Mucosa of gallbladder (tissue), 1 donor: ENCODE data around the gene NAV2. TPM values are rescaled to one million over a fixed set of nuclear protein-coding genes. Genes with fewer than 3 reads are reported as not detected.

Experiments used
- DNase-seq: peaks from one replicate; pipeline ENCODE4 v3.0.0-alpha.2; 2020; ENCODE audit warnings: low spot score
- total RNA-seq: library from RNA; stranded (reverse); gene quantifications from one replicate; pipeline ENCODE4 v1.2.1, GENCODE V29; 2021
- donor health status: DM: no; HTN: no; CAD: no.

Gene NAV2
- total RNA-seq, 1 donor from 2014 or later: 5.3 TPM

DNA sequence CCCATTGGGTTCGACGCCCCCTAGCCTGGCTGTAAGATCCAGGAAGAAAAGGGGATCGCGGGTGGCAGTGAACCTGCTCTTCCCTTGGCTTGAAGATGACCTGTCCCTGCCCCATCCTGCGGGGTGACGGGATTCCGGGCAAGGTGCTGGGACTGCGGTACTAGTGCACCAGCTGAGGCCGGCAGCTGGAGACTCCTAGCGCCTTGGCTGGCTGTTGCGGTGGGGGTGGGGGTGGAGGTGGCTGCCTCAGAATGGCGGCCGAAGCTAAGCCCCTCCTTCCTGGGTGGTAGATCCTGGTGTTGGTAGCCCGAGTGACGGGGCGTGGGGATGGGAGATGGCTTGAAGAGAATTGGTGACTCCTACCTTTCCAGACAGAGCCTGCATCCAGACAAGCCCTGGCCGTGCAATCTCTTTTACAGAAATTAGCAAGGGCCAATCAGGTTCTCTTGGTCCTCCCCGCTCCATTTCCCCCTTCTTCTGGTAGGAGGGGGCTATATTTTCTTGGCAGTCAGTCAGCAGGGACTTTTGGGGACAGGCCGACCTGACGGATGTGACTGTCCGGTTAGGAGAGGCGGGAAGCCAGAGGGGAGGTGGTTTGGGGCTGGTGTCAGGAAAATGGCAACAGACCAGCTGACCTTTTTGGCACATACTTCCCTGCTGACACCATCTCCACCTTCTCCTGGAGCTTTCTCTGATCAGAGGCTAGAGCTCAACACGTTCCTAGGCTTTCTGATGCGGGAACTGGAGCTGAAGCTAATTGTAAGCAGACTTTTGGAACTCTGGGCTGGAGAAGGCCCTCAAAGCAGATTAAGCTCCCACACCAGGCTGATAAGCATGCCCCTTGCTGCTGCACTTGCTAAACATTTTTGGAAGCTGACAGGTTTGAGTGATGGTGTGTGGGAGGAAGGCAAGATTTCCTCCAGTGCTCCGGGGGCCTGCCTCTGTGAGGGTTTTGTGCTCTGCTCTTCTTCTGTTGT, 2.0 kb downstream of the NAV2 start:
- DNase-seq: no peak

- DNase-seq: no peak
Observed at GRCh38 chr11:19715373-19715772, 2.7 kb downstream of the NAV2 start.

DNA sequence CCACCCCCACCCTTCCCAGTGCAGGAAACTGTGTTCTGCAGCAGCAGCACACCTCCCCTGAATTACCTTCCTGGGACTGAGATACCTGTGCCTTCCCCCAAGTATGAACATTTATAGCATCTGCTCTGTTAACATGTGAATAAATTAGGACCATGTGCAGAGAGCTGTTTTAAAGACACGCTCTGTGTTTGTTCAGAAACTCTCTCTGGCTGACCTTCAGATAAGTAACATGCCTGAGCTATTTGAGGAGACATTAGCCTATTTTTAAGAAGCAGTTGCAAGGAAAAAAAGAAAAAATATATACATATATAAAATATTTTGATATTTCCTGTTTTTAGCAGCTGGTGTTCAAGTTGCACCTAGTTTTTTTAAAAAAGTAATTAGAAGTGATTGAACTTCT, 5.4 kb downstream of the NAV2 start:
- no peak for DNase-seq

GRCh38 chr11:19718951-19719350, 6.3 kb downstream of the NAV2 start:
- DNase-seq: no peak

DNA sequence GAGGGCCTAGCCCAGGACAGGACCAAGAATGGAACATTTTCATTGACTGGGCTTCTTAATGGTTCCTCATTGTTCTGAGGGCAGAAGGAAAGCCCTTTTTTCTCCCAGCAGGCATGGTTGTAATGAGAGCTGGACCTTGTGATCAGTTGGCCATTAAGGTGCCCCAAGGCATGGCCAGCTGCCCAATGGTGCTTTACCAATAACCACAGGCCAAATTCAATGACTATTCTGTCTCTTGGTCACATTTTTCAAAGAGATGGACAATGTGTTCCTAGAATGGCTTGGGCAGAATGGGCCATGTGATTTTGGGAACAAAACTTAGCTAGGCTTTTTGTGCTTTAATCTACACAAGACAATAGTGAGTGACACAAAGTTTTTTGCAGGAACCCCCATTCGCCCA, 7.3 kb downstream of the NAV2 start:
- no peak for DNase-seq

- no peak for DNase-seq
Observed at GRCh38 chr11:19721176-19721575, 8.5 kb downstream of the NAV2 start.

GRCh38 chr11:19722702-19723101, 10.1 kb downstream of the NAV2 start:
- no peak for DNase-seq

DNA sequence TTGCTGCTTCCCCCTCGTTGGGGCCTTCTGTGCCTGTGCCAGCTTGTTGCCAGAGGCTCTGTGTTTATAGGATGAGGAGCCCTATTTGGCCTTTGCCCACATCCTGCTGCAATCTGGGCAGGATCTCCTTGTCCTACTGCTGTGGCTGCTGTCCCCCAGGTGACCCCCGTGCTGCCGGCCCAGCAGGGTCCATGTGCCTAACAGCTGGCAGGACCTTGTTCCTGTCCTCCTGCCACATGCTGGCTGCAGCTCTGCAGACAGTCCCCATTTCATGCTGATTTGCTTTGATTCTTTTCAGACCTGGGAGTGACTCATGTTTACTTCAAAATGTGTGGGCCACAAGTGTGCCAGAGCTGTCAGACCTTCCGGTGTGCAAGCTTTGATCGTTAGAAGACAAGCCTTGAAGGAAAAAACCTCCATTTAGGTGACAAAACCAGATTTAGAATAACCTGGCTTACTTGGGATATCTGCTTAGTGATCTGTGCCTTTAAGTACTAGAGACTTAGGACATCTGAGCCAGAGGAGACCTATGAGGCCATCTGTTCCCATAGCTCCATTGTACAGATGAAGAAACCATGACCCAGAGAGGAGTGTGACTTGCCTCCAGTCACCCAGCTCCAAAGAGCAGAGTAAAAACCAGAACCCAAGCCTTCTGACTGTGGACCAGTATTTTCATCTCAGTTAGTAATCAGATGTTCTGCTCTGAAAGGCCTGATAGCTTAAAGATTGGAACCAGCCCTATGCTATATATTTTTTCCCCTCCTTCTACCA, 11.1 kb downstream of the NAV2 start:
- no peak for DNase-seq

DNA sequence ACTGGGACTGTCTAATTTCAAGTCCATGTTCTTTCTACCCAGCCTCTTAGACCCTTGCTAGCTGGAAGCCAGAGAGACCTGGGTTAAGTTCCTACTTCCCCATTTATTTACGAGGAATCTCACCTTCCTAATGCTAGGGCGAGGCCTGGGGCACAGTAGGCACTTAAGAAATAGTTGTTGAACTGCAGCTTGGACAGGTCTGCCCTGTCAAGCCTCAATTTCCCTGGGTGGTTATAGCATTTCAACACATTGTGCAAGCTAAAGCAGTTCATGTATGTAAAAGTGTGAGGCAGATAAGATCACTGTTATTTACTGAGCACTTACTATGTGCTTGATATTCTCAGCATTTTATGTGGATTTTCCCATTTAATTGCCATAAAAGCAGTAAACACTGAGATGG, 12.1 kb downstream of the NAV2 start:
- no peak for DNase-seq

GRCh38 chr11:19725379-19726079, 12.9 kb downstream of the NAV2 start:
- no peak for DNase-seq

DNA sequence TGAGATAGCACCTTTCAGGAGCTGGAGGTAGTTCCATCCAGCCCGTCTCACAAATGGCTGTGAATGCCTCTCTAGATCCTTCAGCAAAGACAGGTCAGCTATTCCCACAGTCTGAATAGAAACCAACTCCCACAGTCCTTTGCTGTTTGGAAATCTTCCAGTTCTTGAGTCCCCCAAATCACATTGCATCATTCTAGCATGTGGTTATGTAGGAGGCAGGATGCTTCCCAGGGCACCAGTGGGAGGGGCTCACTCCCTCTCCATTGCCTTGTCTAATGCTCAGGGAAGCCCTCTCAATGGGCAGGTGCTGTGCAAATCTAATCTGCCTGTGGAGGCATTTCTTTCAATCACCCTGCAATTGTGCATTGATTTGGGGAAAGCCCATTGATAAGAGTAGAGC, 14.6 kb downstream of the NAV2 start:
- no peak for DNase-seq

GRCh38 chr11:19728436-19728835, 15.8 kb downstream of the NAV2 start:
- no peak for DNase-seq

GRCh38 chr11:19729141-19729540, 16.5 kb downstream of the NAV2 start:
- no peak for DNase-seq

- DNase-seq: no peak
Observed at GRCh38 chr11:19730373-19730772, 17.7 kb downstream of the NAV2 start.

- DNase-seq: no peak
Observed at GRCh38 chr11:19734171-19734570, 21.5 kb downstream of the NAV2 start.

DNA sequence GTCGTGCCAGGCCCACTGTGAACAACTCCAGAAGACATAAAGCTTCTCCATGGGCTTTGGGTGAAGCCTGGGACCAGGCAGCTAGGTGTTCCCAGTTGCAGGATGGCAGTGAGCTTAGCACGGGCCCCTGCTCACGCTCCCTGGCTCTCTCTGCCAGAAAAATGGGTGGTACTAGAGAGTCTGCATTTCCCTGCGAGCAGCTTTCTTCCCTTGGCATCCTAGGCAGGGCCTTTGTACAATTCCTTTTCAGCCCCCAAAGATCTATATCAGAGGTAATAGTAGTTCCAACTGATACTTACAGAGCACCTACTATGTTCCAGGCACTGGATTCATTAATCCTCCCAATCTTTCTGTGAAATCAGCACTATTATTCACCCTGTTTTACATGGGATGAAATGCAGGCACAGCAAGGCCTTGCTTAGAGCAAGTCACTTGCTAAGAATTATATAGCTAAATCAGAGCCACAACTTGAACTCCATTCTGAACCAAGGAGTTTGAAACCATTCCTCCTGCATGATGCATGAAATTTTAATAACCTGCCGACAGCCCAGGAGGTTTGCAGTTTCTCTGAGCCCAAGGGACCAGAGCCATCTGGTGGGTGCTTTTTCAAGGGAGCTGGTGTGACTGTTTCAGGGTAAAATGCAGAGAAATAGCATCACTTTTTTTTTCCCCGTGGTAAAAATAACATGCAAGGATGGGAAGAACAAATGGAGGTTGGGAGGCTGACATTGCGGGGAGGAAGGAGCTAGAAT, 22.7 kb downstream of the NAV2 start:
- DNase-seq: no peak

DNA sequence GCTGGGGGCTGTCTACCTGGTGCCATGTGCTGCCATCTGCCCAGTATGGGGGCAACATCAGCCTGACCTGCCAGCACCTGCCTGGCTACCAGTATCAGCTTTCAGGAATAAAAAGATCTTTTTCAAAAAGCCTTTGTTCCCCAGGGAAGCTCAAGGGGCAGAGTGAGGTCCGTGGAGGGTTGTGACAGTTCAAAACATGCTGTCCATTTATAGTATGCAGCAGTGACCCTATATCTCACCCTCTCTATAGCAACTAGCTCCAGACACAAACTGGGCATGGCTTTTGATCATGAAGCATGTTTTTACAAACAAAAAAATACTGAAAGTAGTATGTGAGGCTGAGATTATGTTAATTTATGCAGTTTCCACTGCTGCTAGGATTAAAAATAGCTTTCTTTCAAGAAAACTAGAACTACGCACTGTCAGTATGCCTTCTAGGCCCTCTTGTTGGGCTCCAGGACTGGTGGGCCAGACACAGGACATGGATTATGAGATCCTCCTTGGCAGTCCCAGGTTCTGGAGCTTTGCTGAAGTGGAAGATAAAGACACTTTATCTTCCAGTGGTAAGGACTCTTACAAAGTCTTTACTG, 23.4 kb downstream of the NAV2 start:
- no peak for DNase-seq

DNA sequence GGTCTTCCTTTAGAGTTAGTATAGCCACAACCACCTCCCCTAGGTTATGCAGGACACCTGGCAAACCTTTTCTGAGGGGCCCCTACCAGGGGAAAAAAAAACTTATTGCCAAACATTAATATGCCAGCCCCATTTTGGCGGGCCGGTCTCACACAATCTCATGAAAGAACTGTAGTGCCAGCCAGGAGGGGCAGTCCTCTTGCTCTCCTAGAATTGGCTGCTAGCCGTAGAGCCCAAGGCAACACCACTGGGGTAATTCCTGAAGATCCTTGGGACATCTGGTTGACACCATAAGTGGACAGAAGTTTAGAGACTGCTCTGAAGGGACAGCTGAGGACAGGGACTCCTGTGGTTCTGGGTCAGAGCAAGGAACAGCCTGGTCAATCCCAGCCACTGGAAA, 24.2 kb downstream of the NAV2 start:
- DNase-seq: no peak

- DNase-seq: no peak
Observed at GRCh38 chr11:19737575-19737974, 24.9 kb downstream of the NAV2 start.

DNA sequence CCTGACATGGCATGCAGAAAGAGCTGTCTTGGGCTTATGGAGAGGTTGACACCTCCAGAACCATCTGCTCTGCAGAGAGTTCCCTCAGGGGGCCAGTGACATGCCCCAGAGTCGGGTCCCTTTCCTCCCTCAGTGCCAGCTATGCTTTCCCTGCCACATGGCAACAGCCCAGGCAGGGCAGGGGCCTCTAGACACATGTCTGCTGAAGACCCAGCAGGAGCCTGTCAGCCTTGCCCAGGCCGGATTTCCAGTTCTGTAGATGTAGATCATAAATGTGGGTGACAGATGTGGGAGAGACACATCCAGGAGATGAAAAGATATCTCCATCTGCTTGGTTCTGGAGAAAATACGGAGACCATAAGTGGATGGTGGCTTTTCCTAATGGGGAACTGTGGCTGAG, 25.5 kb downstream of the NAV2 start:
- DNase-seq: no peak

GRCh38 chr11:19739872-19740271, 27.2 kb downstream of the NAV2 start:
- no peak for DNase-seq
